Vagina (tissue), 2 donors: ENCODE results near the gene CMTR1. TPM values are rescaled to one million over a fixed set of nuclear protein-coding genes. Genes with fewer than 3 reads are reported as not detected.

Experiments used
- DNase-seq, 2 donors: peaks; one replicate each; pipeline ENCODE4 v3.0.0-alpha.2; 2017; ENCODE audit errors: extremely low spot score in 2 of 2
- H3K27ac ChIP-seq: fragments of 200-600 bp; sonication (generic); one replicate; pipeline ENCODE4 v1.5.1; 2019
- H3K27me3 ChIP-seq: fragments of 200-600 bp; sonication (generic); one replicate; pipeline ENCODE4 v1.5.1; 2019
- H3K36me3 ChIP-seq, 2 donors: fragments of 200-600 bp; sonication (generic); one replicate each; pipeline ENCODE4 v1.5.1; 2017 to 2019
- H3K4me1 ChIP-seq: fragments of 200-600 bp; sonication (generic); one replicate; pipeline ENCODE4 v1.5.1; 2019
- H3K4me3 ChIP-seq, 2 donors: fragments of 200-600 bp; sonication (generic); 1 replicate in 1 of 2; 2 replicates in 1 of 2; pipeline ENCODE4 v1.5.1; 2016 to 2019
- H3K9me3 ChIP-seq: fragments of 200-600 bp; sonication (generic); one replicate; pipeline ENCODE4 v1.5.1; 2019
- POLR2A ChIP-seq, 2 donors: fragments of 450-650 bp; IDR thresholded peaks; one replicate each; pipeline ENCODE4 v1.6.1; 2017; ENCODE audit warnings: antibody characterized with exemption in 2 of 2, mild to moderate bottlenecking in 2 of 2, moderate library complexity in 2 of 2
- POLR2AphosphoS5 ChIP-seq, 2 donors: sonication (generic); formaldehyde crosslinking; IDR thresholded peaks; one replicate each; pipeline ENCODE4 v1.9.0; 2017; ENCODE audit warnings: antibody characterized with exemption in 2 of 2, mild to moderate bottlenecking in 2 of 2, low read depth in 1 of 2; ENCODE audit not compliant: insufficient read depth in 1 of 2
- intact Hi-C: fragments of 100-400 bp; cut with DNase I; formaldehyde crosslinking; loops from one replicate; pipeline ENCODE4 v1.15.1; 2023
- total RNA-seq: library from RNA; depleted of rRNA; stranded (reverse); fragments of >200 nt; gene quantifications from one replicate; pipeline ENCODE4 v1.2.3, GENCODE V29; 2016
- TF ChIP-seq, protein P1 (sequence below), 3 experiments: fragments of 450-650 bp in 2 of 3; fragments of 200-600 bp in 1 of 3; sonication (generic) in 1 of 3; IDR thresholded peaks; one replicate each; pipeline ENCODE4 v1.5.1; 2017 to 2019; ENCODE audit warnings: antibody characterized with exemption in 3 of 3, mild to moderate bottlenecking in 2 of 3, moderate library complexity in 2 of 3

The CMTR1 gene
- total RNA-seq, 1 donor from 2014 or later, result 24.3 TPM

- no peaks in the 10 kb centered on the region for H3K9me3 ChIP-seq
- H3K36me3 ChIP-seq, result peaks cover 0 to 10% of the 10 kb centered on the region in 2 donors
- H3K27me3 ChIP-seq, result no peaks in the 10 kb centered on the region
- TF ChIP-seq, protein P1, sequence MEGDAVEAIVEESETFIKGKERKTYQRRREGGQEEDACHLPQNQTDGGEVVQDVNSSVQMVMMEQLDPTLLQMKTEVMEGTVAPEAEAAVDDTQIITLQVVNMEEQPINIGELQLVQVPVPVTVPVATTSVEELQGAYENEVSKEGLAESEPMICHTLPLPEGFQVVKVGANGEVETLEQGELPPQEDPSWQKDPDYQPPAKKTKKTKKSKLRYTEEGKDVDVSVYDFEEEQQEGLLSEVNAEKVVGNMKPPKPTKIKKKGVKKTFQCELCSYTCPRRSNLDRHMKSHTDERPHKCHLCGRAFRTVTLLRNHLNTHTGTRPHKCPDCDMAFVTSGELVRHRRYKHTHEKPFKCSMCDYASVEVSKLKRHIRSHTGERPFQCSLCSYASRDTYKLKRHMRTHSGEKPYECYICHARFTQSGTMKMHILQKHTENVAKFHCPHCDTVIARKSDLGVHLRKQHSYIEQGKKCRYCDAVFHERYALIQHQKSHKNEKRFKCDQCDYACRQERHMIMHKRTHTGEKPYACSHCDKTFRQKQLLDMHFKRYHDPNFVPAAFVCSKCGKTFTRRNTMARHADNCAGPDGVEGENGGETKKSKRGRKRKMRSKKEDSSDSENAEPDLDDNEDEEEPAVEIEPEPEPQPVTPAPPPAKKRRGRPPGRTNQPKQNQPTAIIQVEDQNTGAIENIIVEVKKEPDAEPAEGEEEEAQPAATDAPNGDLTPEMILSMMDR (IDR thresholded peaks at IDR 0.05), result peak; percentile 45 to 63 (median 56)
- TF ChIP-seq POLR2AphosphoS5 (IDR thresholded peaks at IDR 0.05; ENCODE audit: insufficient read depth in 1 of 2, low read depth in 1 of 2), result no peak
- TF ChIP-seq POLR2A (IDR thresholded peaks at IDR 0.05), result no peak
- no peak overlapping the region for H3K27ac ChIP-seq
- peaks cover 9% of the 10 kb centered on the region for H3K4me1 ChIP-seq
- no peak overlapping the region for H3K4me3 ChIP-seq
- intact Hi-C loops, result no loop called here
- no peak for DNase-seq
Measured at GRCh38 chr6:37483917-37484785, 51.1 kb downstream of the CMTR1 start.

GRCh38 chr6:37484786-37485170 lies 51.8 kb downstream of the CMTR1 start:
- Histone ChIP-seq H3K9me3 (no peaks in the 10 kb centered on the region), H3K36me3 (peaks cover 0 to 5% of the 10 kb centered on the region in 2 donors)

GRCh38 chr6:37485291-37485702 lies 52.3 kb downstream of the CMTR1 start:
- intact Hi-C loops, result no loop called here
- Histone ChIP-seq H3K27me3 (no peaks in the 10 kb centered on the region), H3K36me3 (peaks cover 0 to 5% of the 10 kb centered on the region in 2 donors), H3K4me1 (peaks cover 6% of the 10 kb centered on the region), H3K27ac (no peak overlapping the region), H3K9me3 (no peaks in the 10 kb centered on the region), H3K4me3 (no peak overlapping the region)
- DNase-seq, result no peak
- TF ChIP-seq POLR2A (IDR thresholded peaks at IDR 0.05), result no peak
- TF ChIP-seq, protein P1 (IDR thresholded peaks at IDR 0.05), result no peak
- TF ChIP-seq POLR2AphosphoS5 (IDR thresholded peaks at IDR 0.05; ENCODE audit: insufficient read depth in 1 of 2, low read depth in 1 of 2), result no peak

More at GRCh38 chr6:37484786-37485170, 51.8 kb downstream of the CMTR1 start:
- DNase-seq, result no peak
- Histone ChIP-seq H3K4me1 (peaks cover 9% of the 10 kb centered on the region), H3K4me3 (no peak overlapping the region), H3K27me3 (no peaks in the 10 kb centered on the region), H3K27ac (no peak overlapping the region)
- intact Hi-C loops, result no loop called here
- TF ChIP-seq POLR2A (IDR thresholded peaks at IDR 0.05) (no peak), POLR2AphosphoS5 (IDR thresholded peaks at IDR 0.05; ENCODE audit: insufficient read depth in 1 of 2, low read depth in 1 of 2) (no peak)
- TF ChIP-seq, protein P1 (IDR thresholded peaks at IDR 0.05), result no peak

GRCh38 chr6:37486121-37486839 lies 53.3 kb downstream of the CMTR1 start:
- intact Hi-C loops, result no loop called here
- H3K27me3 ChIP-seq, result no peaks in the 10 kb centered on the region
- no peaks in the 10 kb centered on the region for H3K9me3 ChIP-seq
- TF ChIP-seq, protein P1 (IDR thresholded peaks at IDR 0.05), result no peak
- no peak for TF ChIP-seq POLR2AphosphoS5 (IDR thresholded peaks at IDR 0.05; ENCODE audit: insufficient read depth in 1 of 2, low read depth in 1 of 2)
- TF ChIP-seq POLR2A (IDR thresholded peaks at IDR 0.05), result no peak
- H3K4me1 ChIP-seq, result peaks cover 8% of the 10 kb centered on the region
- no peak overlapping the region for H3K27ac ChIP-seq
- peaks cover 0 to 5% of the 10 kb centered on the region in 2 donors for H3K36me3 ChIP-seq
- DNase-seq, result no peak
- H3K4me3 ChIP-seq, result no peak overlapping the region
